ENCODE measurements around the gene FAM219A.
"Not testable (repeated sequence)": the region's sequence is repeated elsewhere in the genome, so short reads cannot be mapped to it uniquely, and the experiment has no call there.

FAM219A gene

GRCh38 chr9:34374905-34375552, 83.3 kb downstream of the FAM219A start:
- DNase-seq = no peak

- DNase-seq = no peak
Measured at GRCh38 chr9:34374339-34374738, 84.0 kb downstream of the FAM219A start.

- DNase-seq = no peak
Measured at GRCh38 chr9:34373749-34374148, 84.6 kb downstream of the FAM219A start.

GRCh38 chr9:34372467-34373011, 85.8 kb downstream of the FAM219A start:
- no peak for DNase-seq

GRCh38 chr9:34371886-34372466, 86.4 kb downstream of the FAM219A start:
- DNase-seq = no peak

- DNase-seq = no peak
Measured at GRCh38 chr9:34370970-34371880, 87.1 kb downstream of the FAM219A start.

GRCh38 chr9:34370335-34370969, 87.9 kb downstream of the FAM219A start:
- DNase-seq = no peak

GRCh38 chr9:34369636-34370035, 88.7 kb downstream of the FAM219A start:
- no peak for DNase-seq

GRCh38 chr9:34368796-34369195, 89.6 kb downstream of the FAM219A start:
- DNase-seq = not testable (repeated sequence)

GRCh38 chr9:34367751-34368410, 90.5 kb downstream of the FAM219A start:
- not testable (repeated sequence) for DNase-seq

GRCh38 chr9:34366365-34366764, 92.0 kb downstream of the FAM219A start:
- no peak for DNase-seq

GRCh38 chr9:34365282-34365681, 93.1 kb downstream of the FAM219A start:
- no peak for DNase-seq

GRCh38 chr9:34363619-34364351, 94.6 kb downstream of the FAM219A start:
- peak; percentile 20 for DNase-seq

- no peak for DNase-seq
Measured at GRCh38 chr9:34362614-34363214, 95.7 kb downstream of the FAM219A start.

GRCh38 chr9:34352957-34353356, 105.4 kb downstream of the FAM219A start:
- not testable (repeated sequence) for DNase-seq

- not testable (repeated sequence) for DNase-seq
Measured at GRCh38 chr9:34352122-34352652, 106.2 kb downstream of the FAM219A start.

- no peak for DNase-seq
Measured at GRCh38 chr9:34349324-34349723, 109.0 kb downstream of the FAM219A start.
